ENCODE results near the gene VPS52. TPM values are rescaled to one million over a fixed set of nuclear protein-coding genes. Genes with fewer than 3 reads are reported as not detected.

The VPS52 gene
- polyA plus RNA-seq, 4 donors: 23.8 to 60.3 (median 48.0) TPM

- WGBS, 3 donors: 3 to 6% (median 4%) methylated on average over 28 to 29 of the region's 29 CpGs
- DNase-seq: peak; percentile 91
- Histone ChIP-seq H3K4me3 (ENCODE audit: low read depth in 1 of 3, low read length in 3 of 3) (peak overlapping the region; percentile 76 to 95 (median 93)), H3K4me1 (ENCODE audit: control insufficient read depth in 3 of 3, insufficient read depth in 2 of 3, low read depth in 1 of 3, low read length in 2 of 3) (peaks cover 3 to 29% (median 6%) of the 10 kb centered on the region in 3 donors), H3K9me3 (ENCODE audit: control insufficient read depth in 2 of 2, insufficient read depth in 1 of 2, low read depth in 1 of 2, low read length in 1 of 2) (no peaks in the 10 kb centered on the region), H3K36me3 (ENCODE audit: control insufficient read depth in 3 of 3, insufficient read depth in 2 of 3, low read depth in 1 of 3, low read length in 3 of 3) (peaks cover 0 to 50% (median 2%) of the 10 kb centered on the region in 3 donors), H3K27me3 (ENCODE audit: control insufficient read depth in 3 of 3, insufficient read depth in 3 of 3, low read length in 3 of 3) (no peaks in the 10 kb centered on the region), H3K27ac (ENCODE audit: low read depth in 1 of 3, low read length in 2 of 3) (peak overlapping the region; percentile 95 to 99 (median 98))
- no peak for FAIRE-seq
Measured at GRCh38 chr6:33312361-33313104, 40.9 kb upstream of the VPS52 start.

GRCh38 chr6:33306356-33306755 lies 34.7 kb upstream of the VPS52 start:
- DNase-seq (no peak), FAIRE-seq (no peak)
- no peak overlapping the region for H3K27ac ChIP-seq (ENCODE audit: low read depth in 1 of 3, low read length in 2 of 3)
- H3K9me3 ChIP-seq (ENCODE audit: control insufficient read depth in 2 of 2, insufficient read depth in 1 of 2, low read depth in 1 of 2, low read length in 1 of 2): no peaks in the 10 kb centered on the region
- peaks cover 8 to 70% (median 21%) of the 10 kb centered on the region in 3 donors for H3K36me3 ChIP-seq (ENCODE audit: control insufficient read depth in 3 of 3, insufficient read depth in 2 of 3, low read depth in 1 of 3, low read length in 3 of 3)
- H3K4me1 ChIP-seq (ENCODE audit: control insufficient read depth in 3 of 3, insufficient read depth in 2 of 3, low read depth in 1 of 3, low read length in 2 of 3): no peaks in the 10 kb centered on the region
- no peaks in the 10 kb centered on the region for H3K27me3 ChIP-seq (ENCODE audit: control insufficient read depth in 3 of 3, insufficient read depth in 3 of 3, low read length in 3 of 3)
- no peak overlapping the region for H3K4me3 ChIP-seq (ENCODE audit: low read depth in 1 of 3, low read length in 3 of 3)
- 87 to 90% (median 88%) methylated on average over 4 of the region's 4 CpGs for WGBS, 3 donors

GRCh38 chr6:33305052-33305451 lies 33.4 kb upstream of the VPS52 start:
- DNase-seq (no peak), FAIRE-seq (no peak)
- Histone ChIP-seq H3K27ac (ENCODE audit: low read depth in 1 of 3, low read length in 2 of 3) (no peak overlapping the region), H3K4me3 (ENCODE audit: low read depth in 1 of 3, low read length in 3 of 3) (no peak overlapping the region), H3K36me3 (ENCODE audit: control insufficient read depth in 3 of 3, insufficient read depth in 2 of 3, low read depth in 1 of 3, low read length in 3 of 3) (peaks cover 8 to 59% (median 18%) of the 10 kb centered on the region in 3 donors), H3K9me3 (ENCODE audit: control insufficient read depth in 2 of 2, insufficient read depth in 1 of 2, low read depth in 1 of 2, low read length in 1 of 2) (no peaks in the 10 kb centered on the region), H3K4me1 (ENCODE audit: control insufficient read depth in 3 of 3, insufficient read depth in 2 of 3, low read depth in 1 of 3, low read length in 2 of 3) (peaks cover 0 to 2% (median 0%) of the 10 kb centered on the region in 3 donors), H3K27me3 (ENCODE audit: control insufficient read depth in 3 of 3, insufficient read depth in 3 of 3, low read length in 3 of 3) (no peaks in the 10 kb centered on the region)
- WGBS, 3 donors: 77 to 88% (median 79%) methylated on average over 8 of the region's 8 CpGs

GRCh38 chr6:33304216-33304615 lies 32.5 kb upstream of the VPS52 start:
- Histone ChIP-seq H3K9me3 (ENCODE audit: control insufficient read depth in 2 of 2, insufficient read depth in 1 of 2, low read depth in 1 of 2, low read length in 1 of 2) (no peaks in the 10 kb centered on the region), H3K36me3 (ENCODE audit: control insufficient read depth in 3 of 3, insufficient read depth in 2 of 3, low read depth in 1 of 3, low read length in 3 of 3) (peaks cover 8 to 55% (median 18%) of the 10 kb centered on the region in 3 donors), H3K4me1 (ENCODE audit: control insufficient read depth in 3 of 3, insufficient read depth in 2 of 3, low read depth in 1 of 3, low read length in 2 of 3) (peaks cover 0 to 4% (median 0%) of the 10 kb centered on the region in 3 donors), H3K27ac (ENCODE audit: low read depth in 1 of 3, low read length in 2 of 3) (no peak overlapping the region), H3K27me3 (ENCODE audit: control insufficient read depth in 3 of 3, insufficient read depth in 3 of 3, low read length in 3 of 3) (no peaks in the 10 kb centered on the region), H3K4me3 (ENCODE audit: low read depth in 1 of 3, low read length in 3 of 3) (no peak overlapping the region)
- WGBS, 3 donors: 90 to 91% (median 90%) methylated on average over 12 to 16 of the region's 16 CpGs
- no peak for FAIRE-seq
- DNase-seq: no peak

- Histone ChIP-seq H3K27me3 (ENCODE audit: control insufficient read depth in 3 of 3, insufficient read depth in 3 of 3, low read length in 3 of 3) (no peaks in the 10 kb centered on the region), H3K4me1 (ENCODE audit: control insufficient read depth in 3 of 3, insufficient read depth in 2 of 3, low read depth in 1 of 3, low read length in 2 of 3) (peaks cover 0 to 7% (median 0%) of the 10 kb centered on the region in 3 donors), H3K36me3 (ENCODE audit: control insufficient read depth in 3 of 3, insufficient read depth in 2 of 3, low read depth in 1 of 3, low read length in 3 of 3) (peaks cover 8 to 45% (median 18%) of the 10 kb centered on the region in 3 donors), H3K4me3 (ENCODE audit: low read depth in 1 of 3, low read length in 3 of 3) (no peak overlapping the region), H3K9me3 (ENCODE audit: control insufficient read depth in 2 of 2, insufficient read depth in 1 of 2, low read depth in 1 of 2, low read length in 1 of 2) (no peaks in the 10 kb centered on the region), H3K27ac (ENCODE audit: low read depth in 1 of 3, low read length in 2 of 3) (no peak overlapping the region)
- no peak for FAIRE-seq
- DNase-seq: no peak
- 94 to 95% (median 94%) methylated on average over 3 of the region's 3 CpGs for WGBS, 3 donors
Measured at GRCh38 chr6:33301877-33302276, 30.2 kb upstream of the VPS52 start.

- peak; percentile 91 to 95 for DNase-seq
- H3K27me3 ChIP-seq (ENCODE audit: control insufficient read depth in 3 of 3, insufficient read depth in 3 of 3, low read length in 3 of 3): no peaks in the 10 kb centered on the region
- H3K9me3 ChIP-seq (ENCODE audit: control insufficient read depth in 2 of 2, insufficient read depth in 1 of 2, low read depth in 1 of 2, low read length in 1 of 2): no peaks in the 10 kb centered on the region
- peak overlapping the region; percentile 72 to 92 (median 73) for H3K4me3 ChIP-seq (ENCODE audit: low read depth in 1 of 3, low read length in 3 of 3)
- no peak for FAIRE-seq
- H3K4me1 ChIP-seq (ENCODE audit: control insufficient read depth in 3 of 3, insufficient read depth in 2 of 3, low read depth in 1 of 3, low read length in 2 of 3): peaks cover 0 to 9% (median 0%) of the 10 kb centered on the region in 3 donors
- peak overlapping the region; percentile 95 to 99 (median 98) for H3K27ac ChIP-seq (ENCODE audit: low read depth in 1 of 3, low read length in 2 of 3)
- 0% methylated on average over 54 of the region's 54 CpGs for WGBS, 3 donors
- H3K36me3 ChIP-seq (ENCODE audit: control insufficient read depth in 3 of 3, insufficient read depth in 2 of 3, low read depth in 1 of 3, low read length in 3 of 3): peaks cover 7 to 53% (median 9%) of the 10 kb centered on the region in 3 donors
Measured at GRCh38 chr6:33299237-33299944, 27.7 kb upstream of the VPS52 start.

GRCh38 chr6:33298773-33299236 lies 27.1 kb upstream of the VPS52 start, which contains the start of gene RGL2:
TSS of gene RGL2 (minus strand) at chr6:33298942. CDS start at chr6:33298610, 332 bp downstream.
- peak within 1 kb of the TSS; percentile 95 to 99 (median 98) for H3K27ac ChIP-seq (ENCODE audit: low read depth in 1 of 3, low read length in 2 of 3)
- peak within 1 kb of the TSS; percentile 72 to 92 (median 73) for H3K4me3 ChIP-seq (ENCODE audit: low read depth in 1 of 3, low read length in 3 of 3)
- H3K27me3 ChIP-seq (ENCODE audit: control insufficient read depth in 3 of 3, insufficient read depth in 3 of 3, low read length in 3 of 3): no peaks in the 10 kb centered on the region
- H3K36me3 ChIP-seq (ENCODE audit: control insufficient read depth in 3 of 3, insufficient read depth in 2 of 3, low read depth in 1 of 3, low read length in 3 of 3): peaks cover 2 to 51% (median 5%) of the 10 kb centered on the region in 3 donors
- FAIRE-seq (no peak), DNase-seq (peak in 1 of 2 donors; percentile 67)
- no peaks in the 10 kb centered on the region for H3K9me3 ChIP-seq (ENCODE audit: control insufficient read depth in 2 of 2, insufficient read depth in 1 of 2, low read depth in 1 of 2, low read length in 1 of 2)
- H3K4me1 ChIP-seq (ENCODE audit: control insufficient read depth in 3 of 3, insufficient read depth in 2 of 3, low read depth in 1 of 3, low read length in 2 of 3): peaks cover 0 to 9% (median 0%) of the 10 kb centered on the region in 3 donors
- 1% methylated on average over 25 to 34 of the region's 34 CpGs for WGBS, 3 donors

All from small intestine (tissue), 7 donors.